OCI-LY1 (cell line): ENCODE measurements around the gene DRD1.

Source experiments
- EZH2 ChIP-seq: fragments of 200-600 bp; sonication (generic), shearing (Covaris generic); IDR thresholded peaks from 2 replicates; pipeline ENCODE4 v1.8.0; 2017; ENCODE audit warnings: borderline replicate concordance, mixed run types, mild to moderate bottlenecking, antibody characterized with exemption, low read length, moderate library complexity, mixed read lengths
- TF ChIP-seq, protein P1 (sequence below): fragments of 200-600 bp; sonication (generic), shearing (Covaris generic); IDR thresholded peaks from 2 replicates; pipeline ENCODE4 v1.5.1; 2017; ENCODE audit warnings: mild to moderate bottlenecking, antibody characterized with exemption, low read length, moderate library complexity, mixed read lengths

DNA sequence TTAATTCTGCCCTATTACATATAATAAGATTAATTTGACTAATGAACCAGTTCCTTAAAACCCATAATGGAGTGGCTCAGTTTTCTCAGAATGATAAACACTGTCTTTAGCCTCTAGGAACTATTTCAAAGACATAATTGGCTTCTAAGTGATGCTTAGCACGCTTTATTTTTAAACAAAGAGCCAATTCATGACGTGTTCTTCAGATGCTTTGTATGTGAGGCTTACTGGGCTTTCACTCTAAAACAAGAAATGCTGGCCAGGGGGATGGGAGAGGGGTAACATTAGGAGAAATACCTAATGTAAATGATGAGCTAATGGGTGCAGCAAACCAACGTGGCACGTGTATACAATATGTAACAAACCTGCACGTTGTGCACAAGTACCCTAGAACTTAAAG lies 26.8 kb upstream of the DRD1 start:
- TF ChIP-seq, protein P1, sequence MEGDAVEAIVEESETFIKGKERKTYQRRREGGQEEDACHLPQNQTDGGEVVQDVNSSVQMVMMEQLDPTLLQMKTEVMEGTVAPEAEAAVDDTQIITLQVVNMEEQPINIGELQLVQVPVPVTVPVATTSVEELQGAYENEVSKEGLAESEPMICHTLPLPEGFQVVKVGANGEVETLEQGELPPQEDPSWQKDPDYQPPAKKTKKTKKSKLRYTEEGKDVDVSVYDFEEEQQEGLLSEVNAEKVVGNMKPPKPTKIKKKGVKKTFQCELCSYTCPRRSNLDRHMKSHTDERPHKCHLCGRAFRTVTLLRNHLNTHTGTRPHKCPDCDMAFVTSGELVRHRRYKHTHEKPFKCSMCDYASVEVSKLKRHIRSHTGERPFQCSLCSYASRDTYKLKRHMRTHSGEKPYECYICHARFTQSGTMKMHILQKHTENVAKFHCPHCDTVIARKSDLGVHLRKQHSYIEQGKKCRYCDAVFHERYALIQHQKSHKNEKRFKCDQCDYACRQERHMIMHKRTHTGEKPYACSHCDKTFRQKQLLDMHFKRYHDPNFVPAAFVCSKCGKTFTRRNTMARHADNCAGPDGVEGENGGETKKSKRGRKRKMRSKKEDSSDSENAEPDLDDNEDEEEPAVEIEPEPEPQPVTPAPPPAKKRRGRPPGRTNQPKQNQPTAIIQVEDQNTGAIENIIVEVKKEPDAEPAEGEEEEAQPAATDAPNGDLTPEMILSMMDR: no peak
- TF ChIP-seq EZH2: no peak
